GOT3 (cell line): ENCODE results near the gene IGIP.
"Not testable (repeated sequence)": the region's sequence is repeated elsewhere in the genome, so short reads cannot be mapped to it uniquely, and the experiment has no call there.

Experiments
- DNase-seq: peaks from one replicate; lab custom pipeline; 2025; ENCODE audit warnings: mixed read lengths; lab: John Stamatoyannopoulos, UW

The IGIP gene

DNA sequence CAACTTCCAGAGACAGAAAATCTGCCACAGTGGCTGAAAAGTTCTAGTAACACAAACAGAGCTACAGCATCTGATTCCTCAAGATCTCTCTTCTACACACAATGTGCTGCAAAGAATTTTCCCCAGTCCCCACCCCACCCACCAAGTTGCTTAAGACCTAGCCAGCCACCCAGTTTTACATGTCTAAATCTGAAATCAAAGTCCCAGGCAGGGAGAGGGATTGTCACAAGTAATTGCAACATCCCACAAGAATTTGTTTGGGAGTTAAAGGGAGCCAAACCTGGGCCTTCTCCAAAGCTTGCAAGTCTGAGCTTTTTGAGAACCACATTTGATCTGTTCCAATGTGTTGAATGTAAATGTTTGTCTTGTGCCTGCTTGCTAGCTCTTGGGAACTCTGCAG, 15.5 kb downstream of the IGIP start:
- DNase-seq: no peak

DNA sequence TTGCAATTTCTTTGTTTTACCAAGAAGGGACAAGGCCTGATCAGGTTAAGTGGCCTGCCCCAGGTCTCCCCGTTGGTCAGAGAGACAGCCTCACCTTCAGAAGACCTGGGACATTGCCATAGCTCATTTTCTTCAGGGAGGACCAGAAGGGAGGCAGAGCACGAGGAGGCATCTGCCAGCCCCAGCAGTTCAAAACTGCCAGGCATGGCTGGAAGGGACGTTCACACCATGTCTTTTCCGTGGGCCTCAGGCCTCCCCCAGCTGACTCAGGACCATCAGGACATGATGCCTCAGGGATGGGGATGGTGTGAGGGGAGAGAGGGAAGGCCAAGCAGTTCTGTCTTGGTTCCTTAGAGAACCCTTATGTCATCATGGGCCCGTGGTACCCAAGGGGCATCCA, 16.5 kb downstream of the IGIP start:
- no peak for DNase-seq

GRCh38 chr5:140142856-140143255, 17.1 kb downstream of the IGIP start:
- DNase-seq: no peak

DNA sequence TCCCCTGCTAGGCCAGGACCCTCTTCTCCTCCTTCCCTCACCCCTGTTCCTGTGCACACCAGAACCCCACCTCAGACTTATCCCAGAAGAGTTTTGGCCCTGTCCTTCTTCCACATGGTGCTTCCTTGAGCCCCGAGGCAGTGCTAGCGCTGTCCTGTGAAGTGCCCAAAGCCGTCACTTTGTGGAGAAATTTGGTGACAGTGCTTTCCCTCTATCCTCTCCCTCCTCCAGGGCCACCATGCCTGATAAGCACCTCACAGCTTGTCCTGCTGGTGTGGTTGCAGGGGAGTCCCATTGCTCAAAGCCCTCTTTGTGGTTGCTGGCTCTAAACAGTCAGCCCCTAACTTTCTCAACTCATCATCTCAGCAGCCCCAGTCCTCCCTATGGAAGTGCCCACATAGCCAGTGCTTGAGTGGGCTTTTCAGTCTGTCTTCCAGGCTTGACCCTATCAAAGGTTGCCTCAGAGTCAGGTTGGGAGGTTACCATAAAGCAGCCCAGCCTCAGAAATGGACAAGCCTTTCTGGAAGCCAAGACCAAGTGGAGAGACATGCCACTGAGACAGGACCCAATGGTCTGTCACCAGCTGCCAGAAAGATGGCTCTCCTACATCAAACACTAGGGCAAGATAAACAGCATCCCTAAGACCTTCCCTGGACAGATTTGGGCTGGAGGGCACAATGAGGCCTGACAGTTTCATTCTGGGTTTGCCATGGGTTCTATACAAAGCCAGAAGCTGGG, 18.0 kb downstream of the IGIP start:
- DNase-seq: no peak

- no peak for DNase-seq
Observed at GRCh38 chr5:140145256-140145655, 19.5 kb downstream of the IGIP start.

GRCh38 chr5:140145818-140146522, 20.2 kb downstream of the IGIP start:
- peak; percentile 74 for DNase-seq

DNA sequence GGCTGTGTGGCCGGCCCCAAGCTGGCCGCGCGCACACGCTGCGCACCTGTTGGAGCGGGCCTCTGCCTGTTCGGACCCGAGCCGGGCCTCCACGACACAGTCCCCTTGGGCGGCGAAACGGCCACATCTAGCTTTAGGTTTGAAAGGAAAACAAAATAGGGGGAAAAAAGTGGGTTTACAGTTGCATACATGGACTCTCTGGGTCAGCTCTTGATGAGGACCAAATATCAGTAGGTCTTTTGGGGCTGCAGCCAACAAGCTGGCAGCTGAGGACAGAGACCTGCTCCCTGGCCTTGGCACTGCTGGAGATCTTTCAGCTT, 20.7 kb downstream of the IGIP start:
- no peak for DNase-seq

DNA sequence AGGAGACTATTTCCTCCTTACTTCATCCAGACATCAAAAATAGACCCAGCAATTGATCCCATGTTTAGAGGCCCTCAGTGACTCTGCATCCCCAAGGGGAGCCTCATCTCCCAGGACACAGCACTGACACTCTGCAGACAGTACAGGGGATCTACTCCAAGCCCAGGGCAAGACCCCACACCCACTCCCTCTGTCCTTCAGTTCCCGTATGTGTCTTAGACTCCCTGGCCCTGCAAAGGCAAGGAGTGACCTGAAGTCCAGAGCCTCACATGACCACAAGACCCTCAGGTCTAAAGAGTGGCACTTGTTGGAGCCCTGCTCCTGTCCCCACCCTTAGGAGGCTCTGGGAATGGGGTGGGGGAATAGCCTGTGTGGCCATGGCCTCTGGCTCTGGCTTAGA, 21.7 kb downstream of the IGIP start:
- DNase-seq: no peak

- DNase-seq: no peak
Observed at GRCh38 chr5:140148508-140148907, 22.8 kb downstream of the IGIP start.

DNA sequence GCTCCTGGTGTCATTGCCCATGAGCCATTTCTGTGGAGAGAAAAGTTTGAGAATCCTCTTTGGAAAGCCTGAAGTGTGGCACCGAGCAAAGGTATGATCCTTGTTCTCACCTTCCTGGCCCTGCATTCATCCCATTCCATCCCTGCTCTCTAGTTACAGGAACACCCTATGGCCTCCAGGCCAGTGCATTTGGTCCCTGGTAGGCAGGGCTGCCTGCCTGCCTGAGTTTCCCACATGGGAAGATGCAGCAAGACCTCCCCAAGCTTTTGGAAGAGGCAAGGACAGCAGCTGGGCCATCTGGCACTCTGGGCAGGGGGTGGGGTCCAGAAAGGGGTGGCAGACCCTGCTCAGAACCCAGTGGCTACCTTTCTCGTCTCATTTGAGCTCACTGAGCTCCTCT, 24.5 kb downstream of the IGIP start:
- DNase-seq: no peak

GRCh38 chr5:140151144-140152021, 25.6 kb downstream of the IGIP start:
- no peak for DNase-seq

DNA sequence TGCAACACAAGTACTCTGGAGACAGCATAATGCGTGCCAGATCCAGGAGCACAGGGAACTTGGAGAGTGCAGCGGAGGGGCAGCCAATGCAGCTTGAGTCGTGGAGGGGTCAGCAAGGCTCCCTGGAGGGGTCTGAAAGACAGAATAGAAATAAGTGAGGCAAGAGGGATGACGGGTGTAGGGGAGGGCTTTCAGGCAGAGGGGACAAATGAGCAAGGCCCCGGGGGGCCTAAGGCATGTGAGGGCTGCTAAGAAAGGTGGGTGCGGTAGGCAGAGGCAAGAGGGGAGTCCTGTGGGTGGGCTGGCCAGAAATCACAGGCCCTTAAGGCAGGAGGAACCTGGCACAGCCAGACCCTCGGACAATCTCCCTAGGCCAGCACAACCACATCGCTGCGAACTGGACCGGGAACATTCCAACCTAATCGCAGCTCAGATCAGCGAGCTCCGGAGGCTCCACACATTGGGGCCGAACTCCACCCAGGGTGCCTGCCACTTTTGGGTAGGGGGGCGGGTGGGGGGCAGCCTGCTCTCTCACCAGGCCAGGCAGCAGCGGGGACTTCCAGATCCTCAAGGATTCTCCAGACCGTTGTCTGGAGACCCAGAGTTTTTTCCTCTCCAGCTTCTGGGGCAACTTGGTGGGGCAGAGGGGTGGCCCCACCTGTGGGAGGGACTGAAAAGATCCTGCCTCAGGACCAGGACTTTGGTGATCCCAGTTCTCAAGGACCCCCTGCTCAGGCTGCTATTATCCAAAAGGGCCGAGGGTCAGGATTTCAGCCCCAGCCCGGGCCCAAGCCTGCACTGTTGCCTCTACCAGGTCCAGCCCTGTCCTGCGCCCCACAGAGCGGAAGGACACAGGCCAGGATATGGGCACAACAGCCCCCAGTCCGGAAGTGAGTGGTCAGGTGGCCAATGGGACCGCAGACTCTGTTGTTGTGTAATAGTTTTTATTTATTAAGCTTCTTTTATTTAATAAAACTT, 26.6 kb downstream of the IGIP start:
- DNase-seq: no peak

DNA sequence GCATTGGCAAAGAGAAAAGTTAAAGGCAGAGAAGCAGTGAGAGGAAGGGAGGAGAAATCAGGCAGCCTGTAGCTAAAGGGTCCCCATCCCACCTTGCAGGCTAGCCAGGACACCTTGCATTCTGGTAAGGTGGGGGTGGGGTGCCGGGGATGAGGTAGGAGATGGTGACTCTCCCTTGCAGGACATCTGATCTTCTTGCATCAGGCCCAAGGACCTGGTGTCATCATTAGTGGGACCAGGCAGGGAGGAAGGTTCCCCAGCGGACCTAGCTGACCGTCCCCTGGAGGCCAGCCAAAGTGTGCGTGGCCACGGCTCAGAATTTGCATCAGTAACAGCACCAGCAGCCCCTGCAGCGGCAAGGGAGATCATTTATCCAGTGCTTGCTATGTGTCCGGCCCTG, 27.5 kb downstream of the IGIP start:
- DNase-seq: no peak

GRCh38 chr5:140153905-140154304, 28.2 kb downstream of the IGIP start:
- no peak for DNase-seq

DNA sequence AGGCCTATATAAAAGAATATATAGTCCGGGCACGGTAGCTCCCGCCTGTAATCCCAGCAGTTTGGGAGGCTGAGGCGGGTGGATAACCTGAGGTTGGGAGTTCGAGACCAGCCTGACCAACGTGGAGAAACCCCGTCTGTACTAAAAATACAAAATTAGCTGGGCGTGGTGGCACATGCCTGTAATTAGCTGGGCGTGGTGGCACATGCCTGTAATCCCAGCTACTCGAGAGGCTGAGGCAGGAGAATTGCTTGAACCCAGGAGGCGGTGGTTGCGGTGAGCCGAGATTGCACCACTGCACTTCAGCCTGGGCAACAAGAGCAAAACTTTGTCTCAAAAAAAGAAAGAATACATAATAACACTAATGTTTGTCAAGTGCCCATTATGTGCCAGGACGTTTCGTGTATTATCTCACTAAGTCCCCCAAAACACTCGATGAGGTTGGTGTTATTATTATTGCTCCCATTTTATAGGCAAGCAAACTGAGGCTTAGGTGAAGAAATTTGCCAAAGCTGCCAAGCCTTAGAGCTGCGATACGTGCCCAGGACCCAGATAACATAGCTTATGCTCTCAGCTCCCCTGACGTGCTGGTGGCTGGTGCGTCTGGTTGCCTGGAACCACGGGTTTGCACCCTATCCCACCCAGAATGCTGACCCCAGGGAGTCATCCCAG, 29.1 kb downstream of the IGIP start:
- not testable (repeated sequence) for DNase-seq

DNA sequence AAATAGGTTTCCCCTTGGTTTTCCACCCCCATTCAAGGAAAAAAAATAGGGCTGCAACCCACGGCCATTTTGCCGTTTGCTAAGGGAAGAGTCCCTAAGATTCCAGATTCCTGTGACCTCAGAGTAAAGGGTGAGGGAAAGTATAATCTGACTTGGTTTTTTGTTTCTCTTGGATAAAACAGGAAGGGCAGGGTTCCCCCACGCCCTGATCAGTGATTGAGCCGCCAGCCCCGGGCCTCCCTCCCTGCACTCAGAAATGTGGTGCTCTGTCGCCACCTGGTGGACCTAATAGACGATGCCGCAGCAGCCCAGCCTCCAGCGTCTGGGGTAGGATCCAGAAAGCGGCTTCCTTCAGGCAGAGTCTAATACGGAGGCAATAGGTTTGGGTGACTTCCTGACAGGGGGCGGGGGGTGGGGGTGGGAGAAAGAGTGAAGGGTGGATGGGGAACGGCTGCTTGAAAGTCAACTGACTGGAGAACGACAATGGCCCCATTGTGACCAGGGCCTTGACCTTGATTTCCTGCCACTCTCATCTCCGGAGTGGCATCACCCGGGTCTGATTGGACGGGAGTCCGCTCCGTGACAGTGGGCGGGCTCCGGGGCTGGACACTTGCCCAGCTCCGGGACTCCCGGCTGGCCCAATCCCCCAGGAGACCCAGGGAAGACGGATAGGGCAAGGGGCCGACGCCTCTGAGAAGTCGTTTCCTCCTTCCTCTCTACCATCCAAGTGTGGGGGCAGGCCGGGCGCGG, 31.5 kb downstream of the IGIP start:
- peak; percentile 77 for DNase-seq

- DNase-seq: no peak
Observed at GRCh38 chr5:140159014-140159927, 33.5 kb downstream of the IGIP start.

DNA sequence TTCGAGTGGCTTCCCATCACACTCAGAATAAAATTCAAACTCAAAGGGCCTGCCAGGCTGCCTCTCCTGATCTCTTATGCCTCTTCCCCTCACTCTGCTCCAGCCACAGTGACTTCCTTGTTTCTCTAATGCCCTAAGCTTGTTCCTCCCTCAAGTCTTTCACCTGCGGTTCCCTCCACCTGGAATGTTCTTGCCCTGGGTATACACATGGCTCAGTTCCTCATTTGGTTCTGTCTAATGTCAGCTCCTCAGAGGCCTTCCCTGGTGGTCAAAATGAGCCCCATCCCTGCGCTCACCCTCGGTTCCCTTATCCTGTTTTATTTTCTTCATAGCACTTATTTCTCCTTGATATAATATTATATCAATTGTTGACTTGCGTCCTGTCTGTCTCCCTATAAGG, 36.5 kb downstream of the IGIP start:
- no peak for DNase-seq

DNA sequence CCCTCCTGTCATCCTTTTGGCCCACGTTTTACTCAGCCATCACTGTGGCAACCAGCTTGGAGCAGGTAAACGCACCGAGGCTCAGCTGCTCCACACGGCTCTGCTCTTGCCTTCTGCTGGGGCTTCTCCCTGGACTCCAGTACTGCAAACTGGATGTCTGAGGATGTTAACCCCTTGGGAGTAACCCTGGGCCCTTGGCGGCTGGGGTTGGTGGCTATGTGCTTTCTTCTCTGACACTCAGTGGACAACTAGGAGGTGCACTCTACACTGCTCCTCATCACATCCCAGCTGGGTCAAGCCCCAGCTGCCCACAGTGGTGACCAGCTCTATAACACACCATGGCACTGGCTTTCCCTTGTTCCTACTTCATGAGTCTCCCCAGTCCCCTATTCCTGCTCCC, 37.0 kb downstream of the IGIP start:
- no peak for DNase-seq
